Lower leg skin (tissue), 3 donors: ENCODE results near the gene NUMB.

ENCODE experiments used
- POLR2A ChIP-seq, 2 donors: fragments of 450-650 bp; IDR thresholded peaks; one replicate each; pipeline ENCODE4 v1.6.1; 2016 to 2017; ENCODE audit warnings: antibody characterized with exemption in 2 of 2, mild to moderate bottlenecking in 1 of 2, moderate library complexity in 1 of 2
- TF ChIP-seq, protein P1 (sequence below), 3 donors: fragments of 450-650 bp; IDR thresholded peaks; one replicate each; pipeline ENCODE4 v1.5.1; 2016; ENCODE audit warnings: antibody characterized with exemption in 3 of 3, mild to moderate bottlenecking in 3 of 3, moderate library complexity in 2 of 3

DNA sequence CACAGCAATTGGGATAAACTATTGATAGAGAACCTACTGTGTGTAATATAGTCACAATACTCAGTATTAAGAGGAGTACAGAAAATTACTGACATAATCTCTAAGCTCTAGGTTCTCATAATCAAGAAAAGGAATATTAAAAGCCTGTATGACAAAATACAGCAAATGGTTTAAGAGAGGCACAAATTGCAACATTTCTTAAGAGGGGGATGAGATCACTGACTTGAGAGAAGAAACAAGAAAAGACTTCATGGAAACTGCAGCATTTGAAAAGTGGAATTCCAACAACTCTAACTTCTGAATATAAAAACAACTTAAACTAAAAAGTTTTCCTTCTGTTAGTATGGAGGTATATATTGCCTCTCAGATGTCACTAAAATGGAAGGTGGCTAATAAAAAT is 89.7 kb downstream of the NUMB start:
- TF ChIP-seq, protein P1, sequence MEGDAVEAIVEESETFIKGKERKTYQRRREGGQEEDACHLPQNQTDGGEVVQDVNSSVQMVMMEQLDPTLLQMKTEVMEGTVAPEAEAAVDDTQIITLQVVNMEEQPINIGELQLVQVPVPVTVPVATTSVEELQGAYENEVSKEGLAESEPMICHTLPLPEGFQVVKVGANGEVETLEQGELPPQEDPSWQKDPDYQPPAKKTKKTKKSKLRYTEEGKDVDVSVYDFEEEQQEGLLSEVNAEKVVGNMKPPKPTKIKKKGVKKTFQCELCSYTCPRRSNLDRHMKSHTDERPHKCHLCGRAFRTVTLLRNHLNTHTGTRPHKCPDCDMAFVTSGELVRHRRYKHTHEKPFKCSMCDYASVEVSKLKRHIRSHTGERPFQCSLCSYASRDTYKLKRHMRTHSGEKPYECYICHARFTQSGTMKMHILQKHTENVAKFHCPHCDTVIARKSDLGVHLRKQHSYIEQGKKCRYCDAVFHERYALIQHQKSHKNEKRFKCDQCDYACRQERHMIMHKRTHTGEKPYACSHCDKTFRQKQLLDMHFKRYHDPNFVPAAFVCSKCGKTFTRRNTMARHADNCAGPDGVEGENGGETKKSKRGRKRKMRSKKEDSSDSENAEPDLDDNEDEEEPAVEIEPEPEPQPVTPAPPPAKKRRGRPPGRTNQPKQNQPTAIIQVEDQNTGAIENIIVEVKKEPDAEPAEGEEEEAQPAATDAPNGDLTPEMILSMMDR (IDR thresholded peaks at IDR 0.05) = no peak
- TF ChIP-seq POLR2A (IDR thresholded peaks at IDR 0.05) = no peak
